DMS 273 treated with DMSO at 0.1 percent for 48 hours (cell line): ENCODE data around the gene ZXDC.

Experiments
- DNase-seq: peaks from one replicate; lab custom pipeline; 2025; lab: John Stamatoyannopoulos, UW

The ZXDC gene

DNA sequence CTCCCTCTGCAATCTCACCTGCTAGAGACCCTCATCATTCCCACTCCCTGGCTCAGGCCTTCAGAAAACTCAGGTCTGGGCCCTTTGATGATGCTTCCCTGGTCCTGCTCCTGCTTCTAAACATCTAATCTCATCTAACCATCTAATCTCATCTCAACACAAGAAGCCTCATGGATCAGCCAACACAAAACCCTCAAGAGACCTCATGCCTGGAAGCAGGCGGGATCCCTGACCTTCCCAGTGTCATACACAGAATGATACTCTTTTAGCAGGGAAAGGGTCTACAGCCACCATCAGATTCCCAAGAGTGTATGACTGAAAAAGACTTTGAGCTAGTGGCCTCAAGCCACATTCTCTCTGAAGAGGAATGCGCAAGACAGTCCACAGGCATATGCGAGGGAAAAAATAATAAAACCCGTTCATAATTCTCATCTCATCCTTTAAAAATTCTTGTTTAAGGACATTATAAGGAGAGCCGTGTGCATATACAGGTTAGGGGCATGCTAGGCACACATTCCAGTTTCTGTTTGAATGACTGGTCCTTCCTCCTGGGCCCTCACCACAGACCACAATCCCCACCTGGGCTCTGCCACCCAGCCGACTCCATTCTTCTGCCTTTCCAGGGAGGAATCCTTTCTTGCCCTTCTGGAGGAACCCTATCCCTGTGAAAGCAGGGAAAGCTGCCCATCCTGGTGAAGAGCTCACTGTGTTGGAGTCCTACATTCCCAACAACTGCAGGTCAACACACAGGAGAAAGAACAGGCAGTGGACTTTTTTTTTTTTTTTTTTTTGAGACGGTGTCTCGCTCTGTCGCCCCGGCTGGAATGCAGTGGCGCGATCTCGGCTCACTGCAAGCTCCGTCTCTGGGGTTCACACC, 2.2 kb downstream of the ZXDC start:
- DNase-seq = no peak

- peak; percentile 74 for DNase-seq
These were observed 3.2 kb downstream of the ZXDC start for GRCh38 chr3:126472277-126473006.

GRCh38 chr3:126469479-126469878, 6.2 kb downstream of the ZXDC start:
- DNase-seq = no peak

DNA sequence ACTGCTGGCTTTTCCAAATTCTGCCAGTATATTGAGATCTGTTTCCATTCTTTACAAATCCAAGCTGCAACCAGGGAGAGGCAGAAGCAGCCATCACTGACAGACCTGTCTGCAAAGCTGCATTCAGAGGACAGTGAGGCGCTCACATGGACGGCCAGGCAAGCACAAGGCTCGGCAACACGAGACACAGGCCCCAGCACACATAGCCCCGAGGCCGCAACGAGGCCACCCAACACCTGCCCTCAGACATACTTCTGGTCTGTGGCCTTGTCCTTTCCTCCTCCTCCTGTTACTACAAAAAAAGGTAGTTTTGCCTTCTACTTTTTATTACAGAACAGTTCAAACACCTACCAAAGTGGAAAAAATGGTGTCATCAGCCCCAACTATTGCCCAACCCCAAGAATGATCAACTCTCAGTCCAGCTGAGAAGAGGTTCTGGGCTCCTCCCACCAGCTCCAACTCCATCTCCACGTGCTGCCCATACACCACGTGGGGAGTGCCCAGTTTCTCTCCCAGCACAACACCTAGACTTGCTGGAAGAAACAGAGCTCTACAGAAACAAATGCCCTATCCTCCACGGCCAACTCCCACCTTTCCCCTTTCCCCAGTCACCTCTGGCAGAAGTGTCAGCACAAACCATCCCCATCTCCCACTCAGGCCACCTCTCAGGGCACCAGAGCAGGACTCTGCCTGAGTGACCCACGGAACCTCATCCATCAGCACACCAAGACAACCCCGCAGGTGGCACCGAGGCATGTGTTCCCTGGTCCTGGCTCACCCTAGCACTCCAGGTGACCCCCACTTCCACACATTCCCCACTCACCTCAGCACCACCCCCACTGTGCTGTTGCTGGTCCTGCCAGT, 7.4 kb downstream of the ZXDC start:
- no peak for DNase-seq

DNA sequence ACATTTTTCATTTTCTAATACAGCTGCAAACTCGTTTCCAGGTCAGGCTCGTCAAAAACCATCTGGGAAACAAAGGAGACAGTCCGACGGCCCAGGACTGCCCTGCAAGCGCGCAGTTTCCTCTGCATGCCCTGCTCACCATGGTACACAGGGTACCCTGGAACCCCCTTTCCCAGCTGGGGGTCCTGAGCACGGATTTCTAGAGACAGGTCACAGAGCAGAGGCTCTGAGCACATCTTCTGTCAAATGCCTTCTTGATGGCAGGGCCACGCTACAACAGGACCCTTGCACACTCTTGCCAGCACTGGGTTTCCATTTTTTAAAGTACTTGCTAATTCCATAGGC, 8.1 kb downstream of the ZXDC start:
- DNase-seq = no peak

DNA sequence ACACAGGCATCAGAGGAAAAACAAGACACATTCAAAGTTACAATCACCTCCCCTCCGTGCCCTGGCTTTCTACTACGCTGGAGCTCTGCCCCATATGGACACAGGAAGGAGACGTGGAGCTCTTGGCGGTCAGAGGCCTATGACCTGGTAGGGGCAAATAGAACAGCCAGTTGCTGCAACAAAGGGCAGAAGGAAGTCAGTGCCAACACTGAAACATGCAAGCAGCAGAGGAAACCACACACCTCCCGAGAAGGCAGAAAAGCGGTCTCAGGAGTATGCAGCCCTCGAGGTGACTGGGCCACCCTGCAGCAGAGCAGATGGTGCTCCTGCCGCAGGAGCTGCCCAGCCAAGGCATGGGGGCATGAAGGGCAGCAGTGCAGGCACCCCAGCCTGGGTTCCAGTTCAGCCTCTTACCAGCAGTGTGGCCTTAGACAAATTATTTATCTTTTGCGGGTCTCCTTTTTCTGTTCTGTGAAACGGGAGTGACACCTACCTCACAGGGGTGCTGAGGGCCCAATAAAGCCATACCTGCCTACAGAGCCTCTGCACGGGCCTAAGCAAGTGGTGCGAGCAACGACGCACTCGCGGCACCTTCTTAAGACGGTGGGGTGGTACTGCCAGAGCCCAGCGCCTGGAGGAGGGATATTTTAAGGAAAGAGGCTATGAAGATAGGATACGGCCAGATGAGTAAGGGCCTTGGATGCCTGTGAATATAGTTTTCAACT, 8.6 kb downstream of the ZXDC start:
- DNase-seq = peak; percentile 71

- DNase-seq = peak; percentile 85
These were observed 9.7 kb downstream of the ZXDC start for GRCh38 chr3:126465928-126466544.

DNA sequence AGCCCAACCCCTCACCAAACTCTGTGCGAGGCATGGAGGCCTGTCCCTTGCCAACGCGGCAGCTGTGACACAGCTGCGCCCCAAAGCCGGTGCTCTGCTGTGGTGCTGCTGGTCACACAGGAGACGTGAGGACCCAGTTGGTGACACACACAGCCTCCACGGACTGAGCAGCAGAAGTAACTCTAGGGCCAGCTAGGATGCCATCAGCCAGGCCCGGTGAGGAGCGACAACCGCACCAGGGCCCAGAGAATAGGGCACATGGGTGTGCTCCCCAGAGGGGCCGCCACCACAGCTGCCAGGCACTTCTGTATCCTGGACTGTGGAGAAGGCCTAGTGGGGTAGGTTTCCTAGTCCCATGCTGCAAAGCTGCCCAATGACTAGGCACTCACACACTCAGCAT, 10.7 kb downstream of the ZXDC start:
- no peak for DNase-seq

DNA sequence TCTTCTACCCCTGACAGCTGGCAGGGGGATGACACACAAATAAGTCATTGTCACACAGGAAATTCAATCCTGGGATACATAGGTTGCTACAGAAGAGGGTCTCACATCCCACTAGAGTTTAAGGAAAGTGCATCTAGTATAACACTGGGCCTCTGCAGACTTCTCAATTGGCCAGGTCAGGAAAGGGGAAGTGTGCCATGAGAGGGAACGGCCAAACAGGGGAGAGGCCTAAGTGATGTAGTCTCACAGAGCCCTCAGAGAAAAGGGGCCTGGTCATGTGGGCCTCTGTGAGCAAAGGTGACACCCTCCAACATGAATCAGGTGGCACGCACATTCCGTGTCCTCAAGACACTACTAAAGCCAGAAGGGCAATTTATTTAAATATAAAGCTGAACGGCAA, 11.2 kb downstream of the ZXDC start:
- DNase-seq = no peak

- DNase-seq = no peak
These were observed 11.6 kb downstream of the ZXDC start for GRCh38 chr3:126464093-126464492.

- no peak for DNase-seq
These were observed 12.2 kb downstream of the ZXDC start for GRCh38 chr3:126463521-126463920.

GRCh38 chr3:126461450-126462070, 14.1 kb downstream of the ZXDC start:
- no peak for DNase-seq

- DNase-seq = no peak
These were observed 15.3 kb downstream of the ZXDC start for GRCh38 chr3:126460381-126460780.

DNA sequence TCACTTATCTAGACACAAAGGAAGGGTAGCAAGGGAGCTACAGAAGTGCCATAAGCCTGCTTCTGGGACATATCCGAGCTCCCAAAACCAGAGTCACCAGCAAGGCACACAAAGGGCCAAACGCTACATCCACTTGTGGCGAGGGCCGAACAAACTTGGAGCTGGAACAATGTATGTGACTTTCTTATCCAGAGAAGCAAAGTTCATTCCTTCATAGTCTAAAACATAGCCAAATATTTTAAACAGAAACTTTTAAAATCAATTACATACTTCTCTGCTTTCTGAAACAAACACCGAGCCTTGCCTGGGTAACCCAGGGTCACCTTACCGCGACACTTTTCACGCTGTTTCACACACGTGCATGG, 15.9 kb downstream of the ZXDC start:
- DNase-seq = no peak

DNA sequence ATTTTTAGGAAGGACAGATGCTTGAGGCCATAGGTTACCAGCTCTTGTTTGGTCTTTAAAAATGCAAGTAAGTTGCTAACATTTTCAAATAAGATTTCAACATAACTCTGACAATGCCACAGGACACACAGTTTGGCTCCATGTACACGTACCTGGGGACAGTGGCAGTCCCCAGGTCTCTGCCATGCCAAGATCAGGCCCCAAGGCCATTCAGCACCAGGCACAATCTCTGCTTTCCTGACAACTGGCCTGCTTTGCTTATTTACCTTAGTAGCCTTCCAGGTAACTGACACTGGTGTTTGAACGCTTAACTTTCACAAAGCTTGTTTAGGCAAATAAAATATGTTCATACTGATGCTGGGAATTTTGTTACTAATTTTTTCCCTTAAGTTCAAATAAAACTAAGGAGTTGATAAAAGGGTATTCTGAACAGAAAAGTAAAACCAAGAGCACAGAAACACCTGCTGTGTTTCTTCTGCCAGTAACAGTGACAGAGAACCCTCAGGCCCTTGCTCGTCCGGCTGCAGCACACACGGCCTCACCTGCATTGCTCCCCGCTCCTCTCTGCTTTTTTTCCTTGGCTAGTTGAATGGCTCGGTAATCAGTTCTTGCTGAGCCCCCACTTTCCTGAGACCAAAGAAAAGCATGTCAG, 16.5 kb downstream of the ZXDC start:
- DNase-seq = no peak

GRCh38 chr3:126456766-126457388, 18.8 kb downstream of the ZXDC start:
- DNase-seq = no peak

DNA sequence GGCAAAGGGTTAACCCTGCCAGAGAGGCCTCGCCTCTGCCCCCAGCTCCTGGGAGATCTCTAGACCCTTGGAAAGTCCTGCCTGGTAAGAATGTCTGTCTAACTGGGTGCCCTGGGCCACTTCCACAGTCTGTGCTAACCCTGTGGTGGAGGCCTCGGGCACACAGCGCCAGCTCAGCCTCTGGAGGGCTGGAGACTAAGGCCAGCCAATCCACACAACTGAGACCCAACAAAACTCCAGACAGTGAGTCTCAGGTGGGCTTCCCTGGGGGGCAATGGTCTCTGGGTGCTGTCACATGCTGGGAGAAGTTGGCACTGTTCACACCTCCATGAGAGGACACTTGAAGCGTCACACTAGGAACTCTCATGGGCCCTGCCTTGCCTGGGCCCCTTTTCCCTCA, 19.5 kb downstream of the ZXDC start:
- DNase-seq = no peak

DNA sequence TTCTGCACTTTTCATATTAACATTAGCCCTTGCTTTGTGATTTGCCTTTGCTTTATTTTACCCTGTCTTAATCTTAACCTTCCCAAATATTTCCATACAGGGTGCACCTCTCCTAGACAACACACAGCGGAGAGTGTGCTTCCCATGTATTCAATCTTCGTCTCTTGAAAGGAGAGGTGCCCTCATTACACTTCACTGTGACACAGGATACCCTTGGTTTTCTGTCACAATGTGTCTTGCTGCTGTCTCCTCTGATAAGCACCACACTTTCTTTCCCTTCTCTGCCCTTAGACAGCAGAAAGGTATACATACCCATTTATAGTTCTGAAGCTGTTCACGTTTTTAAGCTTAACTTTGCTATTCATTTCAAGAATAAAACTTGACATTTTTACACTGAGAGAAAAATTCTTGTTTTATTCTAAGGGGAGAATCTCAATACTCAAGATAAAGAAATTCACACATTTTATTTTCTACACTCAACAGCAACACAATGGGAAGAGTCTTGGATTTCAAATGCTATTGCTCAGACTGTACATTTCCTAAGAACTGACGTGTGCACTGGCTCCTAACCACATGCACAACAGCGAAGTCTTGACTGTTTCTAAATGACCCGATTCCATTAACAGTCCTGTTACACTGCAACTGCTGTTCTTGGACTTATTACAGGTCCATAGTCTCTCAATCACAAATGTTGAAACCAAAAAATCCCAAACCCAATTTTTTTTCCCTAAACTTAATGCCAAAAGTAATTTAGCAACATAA, 21.1 kb downstream of the ZXDC start:
- DNase-seq = no peak

DNA sequence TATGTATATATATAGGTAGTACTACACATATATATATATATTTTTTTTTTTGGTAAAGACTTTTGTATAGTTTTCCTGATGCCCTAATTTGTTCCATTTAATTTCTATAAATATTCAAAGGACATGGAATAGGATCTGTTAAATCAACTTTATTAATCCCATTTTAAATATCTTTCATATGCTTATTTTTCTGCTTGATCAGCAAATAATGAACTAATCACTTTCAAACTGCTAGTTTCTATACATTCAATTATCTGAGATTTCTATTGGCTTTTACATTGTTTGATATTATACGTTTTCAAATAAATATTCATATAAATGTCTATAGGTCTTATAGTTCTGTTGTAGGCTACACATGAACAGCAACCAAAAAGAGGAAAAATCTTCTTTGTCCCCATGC, 21.7 kb downstream of the ZXDC start:
- DNase-seq = no peak
